Choroid plexus epithelial cell (primary cell): ENCODE measurements around the gene CLASP2.

Experiments used
- DNase-seq: peaks from one replicate; pipeline ENCODE4 v3.0.0-alpha.2; 2010; ENCODE audit warnings: low read depth
- H3K4me3 ChIP-seq: 2 replicates; pipeline ENCODE4 v1.5.1; 2011; ENCODE audit warnings: low read depth, mild to moderate bottlenecking, control low read depth, low read length, moderate library complexity
- CTCF ChIP-seq: conservative IDR thresholded peaks from 2 replicates; pipeline ENCODE4 v1.5.1; 2011; ENCODE audit warnings: low read depth, mild to moderate bottlenecking, control low read depth, inconsistent platforms, low read length, moderate library complexity

CLASP2 gene

GRCh38 chr3:33668618-33669017 lies 49.4 kb downstream of the CLASP2 start:
- H3K4me3 ChIP-seq: no peak overlapping the region
- DNase-seq: no peak
- no peak for TF ChIP-seq CTCF

GRCh38 chr3:33665294-33665693 lies 52.8 kb downstream of the CLASP2 start:
- H3K4me3 ChIP-seq: no peak overlapping the region
- peak; percentile 23 for DNase-seq
- no peak for TF ChIP-seq CTCF

GRCh38 chr3:33664195-33664594 lies 53.9 kb downstream of the CLASP2 start:
- peak; percentile 90 for DNase-seq
- no peak overlapping the region for H3K4me3 ChIP-seq
- TF ChIP-seq CTCF: no peak

- no peak for DNase-seq
- H3K4me3 ChIP-seq: no peak overlapping the region
- TF ChIP-seq CTCF: no peak
These were observed 55.0 kb downstream of the CLASP2 start for GRCh38 chr3:33663042-33663441.

GRCh38 chr3:33659856-33660434 lies 58.1 kb downstream of the CLASP2 start:
- no peak for TF ChIP-seq CTCF
- peak overlapping the region; percentile 62 for H3K4me3 ChIP-seq
- DNase-seq: no peak

- peak overlapping the region; percentile 62 for H3K4me3 ChIP-seq
- TF ChIP-seq CTCF: no peak
- peak; percentile 92 for DNase-seq
These were observed 58.8 kb downstream of the CLASP2 start for GRCh38 chr3:33658991-33659848.

GRCh38 chr3:33658621-33658990 lies 59.4 kb downstream of the CLASP2 start:
- peak overlapping the region; percentile 62 for H3K4me3 ChIP-seq
- no peak for TF ChIP-seq CTCF
- DNase-seq: no peak
